ENCODE results near the gene PCSK2.

GRCh38 chr20:17442588-17442987 is 215.7 kb downstream of the PCSK2 start:
- TF ChIP-seq NFE2L2 (conservative IDR thresholded peaks at IDR 0.05; ENCODE audit: low read length) (no peak), EP300 (IDR thresholded peaks at IDR 0.05) (no peak), BHLHE40 (IDR thresholded peaks at IDR 0.05; ENCODE audit: low read depth, low read length) (no peak), ZC3H11A (IDR thresholded peaks at IDR 0.05) (no peak), RFX5 (IDR thresholded peaks at IDR 0.05) (no peak)
- TF ChIP-seq, protein P1, sequence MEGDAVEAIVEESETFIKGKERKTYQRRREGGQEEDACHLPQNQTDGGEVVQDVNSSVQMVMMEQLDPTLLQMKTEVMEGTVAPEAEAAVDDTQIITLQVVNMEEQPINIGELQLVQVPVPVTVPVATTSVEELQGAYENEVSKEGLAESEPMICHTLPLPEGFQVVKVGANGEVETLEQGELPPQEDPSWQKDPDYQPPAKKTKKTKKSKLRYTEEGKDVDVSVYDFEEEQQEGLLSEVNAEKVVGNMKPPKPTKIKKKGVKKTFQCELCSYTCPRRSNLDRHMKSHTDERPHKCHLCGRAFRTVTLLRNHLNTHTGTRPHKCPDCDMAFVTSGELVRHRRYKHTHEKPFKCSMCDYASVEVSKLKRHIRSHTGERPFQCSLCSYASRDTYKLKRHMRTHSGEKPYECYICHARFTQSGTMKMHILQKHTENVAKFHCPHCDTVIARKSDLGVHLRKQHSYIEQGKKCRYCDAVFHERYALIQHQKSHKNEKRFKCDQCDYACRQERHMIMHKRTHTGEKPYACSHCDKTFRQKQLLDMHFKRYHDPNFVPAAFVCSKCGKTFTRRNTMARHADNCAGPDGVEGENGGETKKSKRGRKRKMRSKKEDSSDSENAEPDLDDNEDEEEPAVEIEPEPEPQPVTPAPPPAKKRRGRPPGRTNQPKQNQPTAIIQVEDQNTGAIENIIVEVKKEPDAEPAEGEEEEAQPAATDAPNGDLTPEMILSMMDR (IDR thresholded peaks at IDR 0.05): no peak
- TF ChIP-seq, protein P2, sequence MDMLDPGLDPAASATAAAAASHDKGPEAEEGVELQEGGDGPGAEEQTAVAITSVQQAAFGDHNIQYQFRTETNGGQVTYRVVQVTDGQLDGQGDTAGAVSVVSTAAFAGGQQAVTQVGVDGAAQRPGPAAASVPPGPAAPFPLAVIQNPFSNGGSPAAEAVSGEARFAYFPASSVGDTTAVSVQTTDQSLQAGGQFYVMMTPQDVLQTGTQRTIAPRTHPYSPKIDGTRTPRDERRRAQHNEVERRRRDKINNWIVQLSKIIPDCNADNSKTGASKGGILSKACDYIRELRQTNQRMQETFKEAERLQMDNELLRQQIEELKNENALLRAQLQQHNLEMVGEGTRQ (IDR thresholded peaks at IDR 0.05): no peak

All from A549 (cell line).